ENCODE results near the gene LCA5. TPM values are rescaled to one million over a fixed set of nuclear protein-coding genes. Genes with fewer than 3 reads are reported as not detected.

LCA5 gene
- total RNA-seq, 1 experiment from 2014 or later = 2.0 TPM

DNA sequence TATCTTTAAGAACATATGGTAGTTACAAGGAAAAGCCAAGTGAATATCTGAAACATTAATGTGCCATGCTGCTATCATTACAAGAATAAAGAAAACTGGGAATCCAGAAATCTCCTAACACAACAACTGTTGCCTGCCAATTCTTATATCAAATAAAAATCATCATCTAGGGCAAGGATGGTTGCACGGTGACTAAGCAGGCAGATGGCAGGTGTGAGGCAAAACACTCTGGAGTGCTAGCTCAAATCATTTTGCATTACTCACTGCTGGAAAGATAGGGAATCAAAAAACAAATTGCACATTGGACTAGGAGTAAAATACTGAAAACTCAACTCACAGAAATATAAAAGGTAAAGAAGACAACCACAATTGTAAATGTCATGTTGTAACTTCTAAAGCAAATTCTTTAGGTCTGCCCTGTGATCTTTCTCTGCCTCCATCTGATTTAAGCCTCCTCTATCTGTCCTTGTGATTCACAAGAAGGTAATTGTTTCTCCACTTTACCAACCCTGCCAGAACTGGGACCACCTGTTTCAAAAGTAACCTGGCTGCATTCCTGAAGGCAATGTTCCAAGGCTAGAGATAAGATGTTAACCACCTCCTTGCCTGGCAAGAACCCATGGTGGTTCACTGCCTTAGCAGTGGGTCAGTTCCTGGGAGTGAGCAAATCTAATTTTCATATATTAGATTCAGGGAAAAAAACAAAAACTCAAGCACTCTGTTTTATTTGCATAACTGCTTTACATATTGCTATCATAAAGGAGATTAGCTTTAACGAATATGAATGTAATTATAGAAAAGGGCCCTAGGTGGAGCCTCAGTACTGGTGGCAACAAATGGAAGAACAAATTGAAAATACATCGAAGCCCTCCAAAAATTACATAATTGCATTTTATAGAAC lies 33.1 kb upstream of the LCA5 start:
- H3K9me2 ChIP-seq (ENCODE audit: insufficient read depth) = no peaks in the 10 kb centered on the region
- DNase-seq (ENCODE audit: low read depth, low spot score) = peak; percentile 80
- BruUV-seq (replicated peaks) = no TSS peak
- H3K27ac ChIP-seq (ENCODE audit: low read depth, low read length) = peak overlapping the region; percentile 38; the same call in 1 of the 2 replicates
- RAD21 ChIA-PET (ENCODE audit: low non-redundant PET in 1 of 2, low total read pairs in 2 of 2, uncharacterized antibody in 2 of 2, unreplicated experiment in 2 of 2) = no interaction called here
- H3K4me3 ChIP-seq (replicated peaks in 1 of 2; ENCODE audit: low read depth in 1 of 2, low read length in 2 of 2) = peak overlapping the region in 1 of 2 experiments; percentile 40; a peak in 2 of 4 replicates
- no peaks in the 10 kb centered on the region for H4K20me1 ChIP-seq (ENCODE audit: insufficient read depth)
- peak; percentile 81 for ATAC-seq
- no peak overlapping the region for H3K9ac ChIP-seq (ENCODE audit: low read length)
- no peaks in the 10 kb centered on the region for H3K36me3 ChIP-seq (ENCODE audit: control insufficient read depth in 1 of 2, insufficient read depth in 2 of 2, low read length in 2 of 2)
- H3K27me3 ChIP-seq (ENCODE audit: insufficient read depth, low read length) = no peaks in the 10 kb centered on the region
- CTCF ChIA-PET = interaction anchor here (0.9 to 2.8 kb wide), 8 partner anchors 13 to 298 kb away, joined by 3 to 23 read pairs (median 4); partner anchors contain the start of gene SH3BGRL2
- peak overlapping the region; percentile 81 for H2AFZ ChIP-seq (ENCODE audit: low read depth, low read length, poor library complexity, severe bottlenecking)
- intact Hi-C loops (cut with micrococcal nuclease) = loop anchor here (1.0 to 2.0 kb wide), 4 partner anchors 102 to 298 kb away; no protein-coding TSS in a partner anchor
- H3K4me2 ChIP-seq (ENCODE audit: low read length) = peak overlapping the region; percentile 70
- H3K4me1 ChIP-seq (ENCODE audit: control insufficient read depth in 1 of 2, insufficient read depth in 2 of 2, low read length in 2 of 2) = peaks cover 28 to 40% of the 10 kb centered on the region in 2 experiments
- POLR2A ChIA-PET = interaction anchor here (0.6 to 1.0 kb wide), 2 partner anchors 13 to 102 kb away, joined by 3 read pairs; no protein-coding TSS in a partner anchor
- H3K79me2 ChIP-seq (ENCODE audit: insufficient read depth, low read length) = no peaks in the 10 kb centered on the region
- TF ChIP-seq, protein P1, sequence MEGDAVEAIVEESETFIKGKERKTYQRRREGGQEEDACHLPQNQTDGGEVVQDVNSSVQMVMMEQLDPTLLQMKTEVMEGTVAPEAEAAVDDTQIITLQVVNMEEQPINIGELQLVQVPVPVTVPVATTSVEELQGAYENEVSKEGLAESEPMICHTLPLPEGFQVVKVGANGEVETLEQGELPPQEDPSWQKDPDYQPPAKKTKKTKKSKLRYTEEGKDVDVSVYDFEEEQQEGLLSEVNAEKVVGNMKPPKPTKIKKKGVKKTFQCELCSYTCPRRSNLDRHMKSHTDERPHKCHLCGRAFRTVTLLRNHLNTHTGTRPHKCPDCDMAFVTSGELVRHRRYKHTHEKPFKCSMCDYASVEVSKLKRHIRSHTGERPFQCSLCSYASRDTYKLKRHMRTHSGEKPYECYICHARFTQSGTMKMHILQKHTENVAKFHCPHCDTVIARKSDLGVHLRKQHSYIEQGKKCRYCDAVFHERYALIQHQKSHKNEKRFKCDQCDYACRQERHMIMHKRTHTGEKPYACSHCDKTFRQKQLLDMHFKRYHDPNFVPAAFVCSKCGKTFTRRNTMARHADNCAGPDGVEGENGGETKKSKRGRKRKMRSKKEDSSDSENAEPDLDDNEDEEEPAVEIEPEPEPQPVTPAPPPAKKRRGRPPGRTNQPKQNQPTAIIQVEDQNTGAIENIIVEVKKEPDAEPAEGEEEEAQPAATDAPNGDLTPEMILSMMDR (IDR thresholded peaks at IDR 0.05 in 2 of 3, conservative IDR thresholded peaks at IDR 0.05 in 1 of 3; ENCODE audit: borderline replicate concordance in 1 of 3, insufficient read depth in 1 of 3, low read depth in 2 of 3, low read length in 2 of 3) = peak; percentile 55 to 80 (median 74)
- TF ChIP-seq CBX3 (IDR thresholded peaks at IDR 0.05; ENCODE audit: low read depth) = peak; percentile 17
- TF ChIP-seq, protein P2, sequence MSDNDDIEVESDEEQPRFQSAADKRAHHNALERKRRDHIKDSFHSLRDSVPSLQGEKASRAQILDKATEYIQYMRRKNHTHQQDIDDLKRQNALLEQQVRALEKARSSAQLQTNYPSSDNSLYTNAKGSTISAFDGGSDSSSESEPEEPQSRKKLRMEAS (IDR thresholded peaks at IDR 0.05) = peak; percentile 65
- peak; percentile 79 for TF ChIP-seq RAD21 (IDR thresholded peaks at IDR 0.05; ENCODE audit: low read depth)
- TF ChIP-seq ELF1 (IDR thresholded peaks at IDR 0.05; ENCODE audit: borderline replicate concordance, low read depth) = no peak
- no peak for TF ChIP-seq POLR2A (IDR thresholded peaks at IDR 0.05; ENCODE audit: borderline replicate concordance, extremely low read depth, insufficient read depth, insufficient read length)
- TF ChIP-seq SIN3A (IDR thresholded peaks at IDR 0.05; ENCODE audit: low read depth) = 0 out of 2 replicates have a peak, but pooled peaks have one; percentile 45
- peak; percentile 57; the same call in 1 of the 2 replicates for TF ChIP-seq JUND (IDR thresholded peaks at IDR 0.05)
- peak; percentile 79 for TF ChIP-seq SP1 (IDR thresholded peaks at IDR 0.05; ENCODE audit: low read depth)
- peak; percentile 43; the same call in 1 of the 2 replicates for TF ChIP-seq SRF (IDR thresholded peaks at IDR 0.05; ENCODE audit: low read depth)
- TF ChIP-seq FOSL1 (IDR thresholded peaks at IDR 0.05; ENCODE audit: low read depth) = peak; percentile 58; the same call in 1 of the 2 replicates
- TF ChIP-seq POLR2AphosphoS5 (IDR thresholded peaks at IDR 0.05; ENCODE audit: low read depth, low read length) = 0 out of 2 replicates have a peak, but pooled peaks have one; percentile 28
- TF ChIP-seq, protein P3, sequence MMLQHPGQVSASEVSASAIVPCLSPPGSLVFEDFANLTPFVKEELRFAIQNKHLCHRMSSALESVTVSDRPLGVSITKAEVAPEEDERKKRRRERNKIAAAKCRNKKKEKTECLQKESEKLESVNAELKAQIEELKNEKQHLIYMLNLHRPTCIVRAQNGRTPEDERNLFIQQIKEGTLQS (IDR thresholded peaks at IDR 0.05) = no peak; the same call in 1 of the 2 replicates
- TF ChIP-seq CEBPB (IDR thresholded peaks at IDR 0.05; ENCODE audit: low read depth) = peak; percentile 14; the same call in 1 of the 2 replicates
- H3K9me3 ChIP-seq (ENCODE audit: control insufficient read depth in 1 of 2, insufficient read depth in 1 of 2, low read depth in 1 of 2, low read length in 2 of 2) = no peaks in the 10 kb centered on the region
